GM18873 (cell line): ENCODE measurements around the gene DDA1.
A peak's percentile ranks its signal among the peaks of the same experiment; 100 is the strongest.
"Not testable (repeated sequence)": the region's sequence is repeated elsewhere in the genome, so short reads cannot be mapped to it uniquely, and the experiment has no call there.

Experiments used
- ATAC-seq: cut with Tn5 transposase; IDR thresholded peaks from one replicate; pipeline ENCODE4 v1.9.1; 2021; ENCODE audit warnings: mild to moderate bottlenecking, moderate library complexity, moderate number of reproducible peaks; ENCODE audit not compliant: unreplicated experiment, low FRiP score

The DDA1 gene

GRCh38 chr19:17309198-17309964, at the start of gene DDA1:
TSS of gene DDA1 (plus strand) at chr19:17309563. CDS start at chr19:17309655, 92 bp downstream.
- ATAC-seq = peak; percentile 46

DNA sequence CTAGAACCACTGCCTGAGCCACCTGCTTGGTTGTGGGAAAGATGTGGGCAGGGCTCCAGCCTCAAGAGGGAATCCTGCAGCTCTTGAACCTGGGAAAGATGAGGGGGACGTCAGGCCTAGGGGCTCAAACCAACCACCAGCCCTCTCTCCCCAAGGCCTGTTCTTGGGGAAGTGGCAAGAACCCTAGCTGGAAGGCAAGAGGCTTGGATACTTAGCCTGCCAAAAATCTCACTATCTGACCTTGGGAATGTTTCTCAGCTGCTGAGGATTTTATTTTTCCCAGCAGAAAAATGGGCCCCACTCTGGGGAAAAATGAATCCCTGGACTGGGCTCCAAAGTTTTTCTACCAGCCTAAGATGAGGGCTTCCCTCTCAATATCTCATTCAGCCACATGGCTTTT, 49.4 kb upstream of the DDA1 start:
- no peak for ATAC-seq

- no peak for ATAC-seq
Observed at GRCh38 chr19:17260842-17261325, 48.5 kb upstream of the DDA1 start.

DNA sequence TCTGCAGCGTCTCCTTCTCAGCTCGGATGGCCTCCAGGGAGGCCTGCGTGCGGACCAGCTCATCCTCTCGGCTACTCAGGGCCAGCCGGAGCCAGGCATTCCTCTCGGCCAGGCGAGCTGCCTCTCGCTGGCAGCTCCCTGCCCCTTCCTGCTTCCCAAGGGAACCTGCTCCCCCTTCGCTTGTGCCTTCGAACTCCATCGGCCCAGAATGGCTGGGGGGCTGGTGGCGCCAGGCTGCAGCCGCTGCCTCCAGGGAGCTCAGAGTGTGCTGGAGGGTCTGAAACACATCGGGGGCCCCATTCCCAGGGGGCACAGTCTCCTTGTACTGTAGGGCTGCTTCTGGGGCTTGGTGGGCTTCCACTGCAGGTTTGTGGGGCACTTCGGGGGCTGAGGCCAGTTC, 46.8 kb upstream of the DDA1 start:
- no peak for ATAC-seq

GRCh38 chr19:17263712-17264640, 45.4 kb upstream of the DDA1 start:
- ATAC-seq = no peak

DNA sequence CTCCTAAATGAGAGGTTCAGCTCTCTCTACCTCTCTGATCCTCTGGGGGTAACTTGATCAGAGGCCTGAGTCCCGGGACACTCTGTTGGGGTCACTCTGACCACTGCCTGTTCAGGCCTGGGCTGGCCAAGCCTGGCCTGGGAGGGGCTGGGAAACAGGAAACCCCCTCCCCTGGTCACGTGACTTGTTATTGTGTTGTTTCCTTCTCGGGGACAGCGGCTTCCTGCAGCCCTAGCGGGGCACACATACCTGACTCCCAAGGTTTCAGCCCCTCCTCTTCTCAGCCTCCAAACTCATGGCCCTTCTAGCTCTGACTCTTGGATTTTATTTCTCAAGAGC, 44.8 kb upstream of the DDA1 start, which contains the start of gene USHBP1:
Gene USHBP1, minus strand, starts transcription at position 105 of the 339 bp plus-strand sequence. CDS start 446 bp downstream, outside the sequence.
- ATAC-seq = no peak

- ATAC-seq = no peak
Observed at GRCh38 chr19:17266026-17266425, 43.3 kb upstream of the DDA1 start.

DNA sequence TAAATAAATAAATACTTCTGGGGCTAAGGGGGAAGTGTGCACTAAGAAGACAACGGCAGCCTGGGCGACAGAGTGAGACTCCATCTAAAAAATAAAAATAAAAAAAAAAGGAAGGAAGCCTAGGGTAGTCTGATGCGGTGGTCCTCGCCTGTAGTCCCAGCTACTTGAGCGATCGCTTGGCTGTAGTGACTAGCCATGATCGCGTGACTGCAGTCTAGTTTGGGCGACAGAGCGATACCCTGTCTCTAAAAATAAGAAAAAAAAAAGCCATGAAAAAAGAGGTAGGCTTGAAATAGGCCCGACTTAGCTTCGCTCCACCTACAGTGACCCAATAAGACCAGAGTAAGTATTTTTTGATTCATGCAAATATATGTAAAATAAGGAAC, 42.8 kb upstream of the DDA1 start:
- ATAC-seq = no peak

- ATAC-seq = peak; percentile 89
Observed at GRCh38 chr19:17266975-17267788, 42.2 kb upstream of the DDA1 start, which contains the start of gene BABAM1. TSS of gene BABAM1 (plus strand) at chr19:17267443. CDS start at chr19:17268807, 1,364 bp downstream.

GRCh38 chr19:17268754-17269153, 40.6 kb upstream of the DDA1 start:
- no peak for ATAC-seq

- not testable (repeated sequence) for ATAC-seq
Observed at GRCh38 chr19:17274892-17275291, 34.5 kb upstream of the DDA1 start.

- ATAC-seq = no peak
Observed at GRCh38 chr19:17275441-17276175, 33.8 kb upstream of the DDA1 start.

- ATAC-seq = no peak
Observed at GRCh38 chr19:17279436-17279835, 29.9 kb upstream of the DDA1 start.

DNA sequence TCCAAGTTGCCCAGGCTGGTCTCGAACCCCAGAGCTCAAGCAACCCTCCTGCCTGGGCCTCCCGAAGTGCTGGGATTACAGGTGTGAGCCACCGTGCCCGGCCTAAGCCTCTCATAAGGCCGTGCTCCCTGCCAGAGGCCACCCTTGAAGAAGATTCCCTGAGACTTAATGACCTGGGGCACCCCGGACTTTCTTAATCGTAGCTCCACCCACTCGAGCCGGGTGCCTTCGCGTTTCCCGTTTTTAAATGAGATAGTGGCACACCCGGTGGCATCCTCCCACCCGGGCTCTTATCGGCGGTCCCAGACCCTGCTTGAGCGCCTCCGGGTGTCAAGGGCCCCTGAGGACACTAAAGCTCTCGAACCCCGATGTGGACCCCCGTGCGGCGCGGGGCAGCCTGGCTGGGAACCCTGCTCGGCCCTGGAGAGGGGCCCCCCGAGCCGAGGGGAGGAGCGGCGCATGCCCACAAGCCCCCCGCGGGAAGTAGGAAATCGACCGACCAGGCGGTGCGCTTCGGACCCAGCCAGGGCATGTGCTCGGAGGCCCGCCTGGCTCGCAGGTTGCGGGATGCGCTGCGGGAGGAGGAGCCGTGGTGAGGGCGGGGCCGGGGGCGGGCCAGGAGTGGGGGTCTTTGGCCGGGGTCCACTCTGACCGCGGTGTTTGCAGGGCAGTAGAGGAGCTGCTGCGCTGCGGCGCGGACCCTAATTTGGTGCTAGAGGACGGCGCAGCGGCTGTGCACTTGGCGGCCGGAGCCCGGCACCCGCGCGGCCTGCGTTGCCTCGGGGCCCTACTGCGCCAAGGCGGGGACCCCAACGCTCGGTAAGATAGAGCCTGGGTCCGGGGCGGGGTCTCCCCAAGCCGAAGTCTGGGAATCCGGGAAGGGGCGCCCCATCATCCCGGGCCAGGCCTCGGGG, 27.7 kb upstream of the DDA1 start, which contains the start of gene ANKLE1:
Gene ANKLE1, plus strand, starts transcription at position 511 of the 914 bp plus-strand sequence. Its CDS starts 20 bp downstream, at position 531.
- ATAC-seq = no peak

DNA sequence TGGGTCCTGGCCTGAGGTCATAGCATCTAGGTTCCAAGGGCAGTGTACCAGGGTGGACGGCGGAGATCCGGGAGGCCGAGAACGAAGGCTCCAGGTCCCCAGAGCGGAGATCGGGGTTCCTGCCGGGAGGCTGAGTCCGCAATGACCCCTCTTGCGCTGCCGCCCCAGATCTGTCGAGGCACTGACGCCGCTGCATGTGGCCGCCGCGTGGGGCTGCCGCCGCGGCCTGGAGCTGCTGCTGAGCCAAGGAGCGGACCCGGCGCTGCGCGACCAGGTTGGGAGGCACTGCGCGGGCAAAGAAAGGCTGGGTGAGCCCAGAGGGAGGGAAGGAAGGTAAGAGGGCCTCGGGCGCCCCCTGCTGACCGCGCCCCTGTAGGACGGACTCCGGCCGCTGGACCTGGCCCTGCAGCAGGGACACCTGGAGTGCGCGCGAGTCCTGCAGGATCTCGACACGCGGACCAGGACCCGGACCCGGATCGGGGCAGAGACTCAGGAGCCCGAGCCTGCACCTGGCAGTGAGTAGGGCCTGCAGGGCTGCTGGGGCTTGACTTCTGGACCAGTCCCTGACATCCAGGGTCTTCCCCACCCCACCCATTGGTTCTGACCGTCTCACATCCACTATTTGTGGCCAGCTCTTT, 26.8 kb upstream of the DDA1 start:
- peak; percentile 53 for ATAC-seq

DNA sequence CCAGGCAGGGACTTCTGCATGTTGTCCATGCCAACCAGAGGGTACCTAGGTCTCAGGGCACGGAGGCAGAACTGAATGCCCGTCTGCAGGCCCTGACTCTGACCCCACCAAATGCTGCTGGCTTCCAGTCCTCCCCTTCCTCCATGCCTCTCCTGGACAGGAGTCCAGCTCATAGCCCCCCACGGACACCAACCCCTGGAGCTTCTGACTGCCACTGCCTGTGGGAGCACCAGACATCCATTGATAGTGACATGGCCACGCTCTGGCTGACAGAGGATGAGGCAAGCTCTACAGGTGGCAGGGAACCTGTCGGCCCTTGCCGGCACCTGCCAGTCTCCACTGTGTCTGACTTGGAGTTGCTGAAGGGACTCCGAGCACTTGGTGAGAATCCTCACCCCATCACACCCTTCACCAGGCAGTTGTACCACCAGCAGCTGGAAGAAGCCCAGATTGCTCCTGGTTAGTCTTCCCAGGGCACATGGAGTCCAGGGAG, 25.8 kb upstream of the DDA1 start:
- no peak for ATAC-seq

- ATAC-seq = no peak
Observed at GRCh38 chr19:17285415-17286135, 23.8 kb upstream of the DDA1 start.
